Muscle layer of colon (tissue), 2 donors: ENCODE data around the gene C4A.
"Not testable (repeated sequence)": the region's sequence is repeated elsewhere in the genome, so short reads cannot be mapped to it uniquely, and the experiment has no call there.

Experiments
- H3K27ac ChIP-seq: one replicate; pipeline ENCODE4 v1.7.0; 2013; ENCODE audit warnings: low read depth, mild to moderate bottlenecking, low read length, moderate library complexity
- H3K27me3 ChIP-seq, 2 donors: one replicate each; pipeline ENCODE4 v1.7.0; 2013; ENCODE audit warnings: low read length in 2 of 2, mild to moderate bottlenecking in 2 of 2; ENCODE audit not compliant: insufficient read depth in 2 of 2, control insufficient read depth in 1 of 2
- H3K36me3 ChIP-seq: one replicate; pipeline ENCODE4 v1.7.0; 2013; ENCODE audit warnings: mild to moderate bottlenecking, low read length; ENCODE audit not compliant: insufficient read depth
- H3K4me1 ChIP-seq: one replicate; pipeline ENCODE4 v1.7.0; 2013; ENCODE audit warnings: mild to moderate bottlenecking, low read length; ENCODE audit not compliant: insufficient read depth
- H3K4me3 ChIP-seq, 2 donors: one replicate each; pipeline ENCODE4 v1.7.0; 2013; ENCODE audit warnings: low read length in 2 of 2, low read depth in 1 of 2, mild to moderate bottlenecking in 1 of 2, moderate library complexity in 1 of 2
- H3K9ac ChIP-seq: one replicate; pipeline ENCODE4 v1.7.0; 2013; ENCODE audit warnings: low read length
- H3K9me3 ChIP-seq: one replicate; pipeline ENCODE4 v1.7.0; 2013; ENCODE audit warnings: mild to moderate bottlenecking, low read length
- donor health status: abdominal sarcoma.
- donor health status: Adenocarcinoma of cecum.

The C4A gene

GRCh38 chr6:32012941-32013617, 31.2 kb downstream of the C4A start:
- H3K27ac ChIP-seq, H3K36me3 ChIP-seq, H3K27me3 ChIP-seq, H3K9ac ChIP-seq, H3K4me3 ChIP-seq, H3K9me3 ChIP-seq, H3K4me1 ChIP-seq: not testable (repeated sequence)

DNA sequence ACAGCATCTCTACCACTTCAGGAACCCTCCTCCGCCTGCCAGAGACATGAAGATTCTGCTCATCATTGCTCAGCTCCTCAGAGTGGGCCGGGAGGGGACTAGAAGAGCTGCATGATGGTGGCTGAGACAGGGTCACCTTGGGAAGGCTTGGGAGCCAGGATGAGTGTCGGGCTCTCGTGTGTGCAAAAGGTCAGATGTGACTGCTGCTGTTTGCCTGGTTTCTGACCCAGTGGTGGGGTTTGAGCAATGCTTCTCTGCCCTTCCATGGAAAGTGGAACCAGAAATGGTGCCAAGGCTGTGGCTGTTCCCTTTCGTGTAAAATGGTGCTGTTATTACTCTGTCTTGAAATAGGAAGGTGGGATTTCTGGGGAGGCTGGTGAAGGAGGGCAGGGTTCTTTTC, 31.9 kb downstream of the C4A start:
- H3K4me1 ChIP-seq, H3K27ac ChIP-seq, H3K4me3 ChIP-seq, H3K9me3 ChIP-seq, H3K27me3 ChIP-seq, H3K9ac ChIP-seq, H3K36me3 ChIP-seq: not testable (repeated sequence)

GRCh38 chr6:32014547-32014946, 32.7 kb downstream of the C4A start, which contains the start of gene C4B:
Gene C4B, plus strand, starts transcription at chr6:32014795. Its CDS starts 51 bp downstream, at chr6:32014846.
- not testable (repeated sequence) for H3K9ac ChIP-seq, H3K4me3 ChIP-seq, H3K9me3 ChIP-seq, H3K4me1 ChIP-seq, H3K36me3 ChIP-seq, H3K27me3 ChIP-seq, H3K27ac ChIP-seq

- H3K4me3 ChIP-seq, H3K9me3 ChIP-seq, H3K27ac ChIP-seq, H3K36me3 ChIP-seq, H3K4me1 ChIP-seq, H3K9ac ChIP-seq, H3K27me3 ChIP-seq: not testable (repeated sequence)
Observed at GRCh38 chr6:32022100-32022499, 40.2 kb downstream of the C4A start.

- H3K9me3 ChIP-seq, H3K9ac ChIP-seq, H3K27me3 ChIP-seq, H3K4me1 ChIP-seq, H3K36me3 ChIP-seq, H3K27ac ChIP-seq, H3K4me3 ChIP-seq: not testable (repeated sequence)
Observed at GRCh38 chr6:32028631-32029030, 46.8 kb downstream of the C4A start.

DNA sequence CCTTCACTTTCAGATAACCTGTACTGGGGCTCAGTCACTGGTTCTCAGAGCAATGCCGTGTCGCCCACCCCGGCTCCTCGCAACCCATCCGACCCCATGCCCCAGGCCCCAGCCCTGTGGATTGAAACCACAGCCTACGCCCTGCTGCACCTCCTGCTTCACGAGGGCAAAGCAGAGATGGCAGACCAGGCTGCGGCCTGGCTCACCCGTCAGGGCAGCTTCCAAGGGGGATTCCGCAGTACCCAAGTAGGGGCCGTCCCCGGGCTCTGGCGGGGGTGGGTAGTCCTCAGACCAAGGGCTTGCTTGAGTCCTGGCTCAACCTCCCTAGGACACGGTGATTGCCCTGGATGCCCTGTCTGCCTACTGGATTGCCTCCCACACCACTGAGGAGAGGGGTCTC, 47.7 kb downstream of the C4A start:
- not testable (repeated sequence) for H3K27me3 ChIP-seq, H3K4me1 ChIP-seq, H3K9ac ChIP-seq, H3K27ac ChIP-seq, H3K9me3 ChIP-seq, H3K4me3 ChIP-seq, H3K36me3 ChIP-seq

- not testable (repeated sequence) for H3K9me3 ChIP-seq, H3K27ac ChIP-seq, H3K9ac ChIP-seq, H3K4me1 ChIP-seq, H3K4me3 ChIP-seq, H3K27me3 ChIP-seq, H3K36me3 ChIP-seq
Observed at GRCh38 chr6:32035283-32036013, 53.6 kb downstream of the C4A start.

DNA sequence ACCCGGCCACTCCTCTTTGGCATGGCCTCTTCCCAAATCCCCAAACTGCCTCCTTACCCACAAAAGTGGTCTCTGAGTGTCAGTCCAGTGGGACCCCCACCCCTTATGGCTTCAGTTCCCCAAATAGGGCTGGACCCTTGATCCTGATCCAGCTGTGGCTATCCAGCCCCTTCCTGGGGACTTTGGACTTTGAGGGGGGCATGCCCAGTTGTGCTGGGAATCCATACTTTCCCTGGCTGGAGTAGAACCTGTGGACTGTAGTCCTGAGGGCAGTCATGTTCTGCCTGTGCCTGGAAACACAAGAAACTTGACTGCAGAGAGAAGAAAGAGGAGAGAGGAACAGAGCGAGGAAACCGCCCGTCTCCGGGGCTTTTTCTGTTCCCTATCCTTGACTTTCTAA, 55.3 kb downstream of the C4A start:
- not testable (repeated sequence) for H3K36me3 ChIP-seq, H3K9ac ChIP-seq, H3K9me3 ChIP-seq, H3K27me3 ChIP-seq, H3K4me1 ChIP-seq, H3K4me3 ChIP-seq, H3K27ac ChIP-seq

DNA sequence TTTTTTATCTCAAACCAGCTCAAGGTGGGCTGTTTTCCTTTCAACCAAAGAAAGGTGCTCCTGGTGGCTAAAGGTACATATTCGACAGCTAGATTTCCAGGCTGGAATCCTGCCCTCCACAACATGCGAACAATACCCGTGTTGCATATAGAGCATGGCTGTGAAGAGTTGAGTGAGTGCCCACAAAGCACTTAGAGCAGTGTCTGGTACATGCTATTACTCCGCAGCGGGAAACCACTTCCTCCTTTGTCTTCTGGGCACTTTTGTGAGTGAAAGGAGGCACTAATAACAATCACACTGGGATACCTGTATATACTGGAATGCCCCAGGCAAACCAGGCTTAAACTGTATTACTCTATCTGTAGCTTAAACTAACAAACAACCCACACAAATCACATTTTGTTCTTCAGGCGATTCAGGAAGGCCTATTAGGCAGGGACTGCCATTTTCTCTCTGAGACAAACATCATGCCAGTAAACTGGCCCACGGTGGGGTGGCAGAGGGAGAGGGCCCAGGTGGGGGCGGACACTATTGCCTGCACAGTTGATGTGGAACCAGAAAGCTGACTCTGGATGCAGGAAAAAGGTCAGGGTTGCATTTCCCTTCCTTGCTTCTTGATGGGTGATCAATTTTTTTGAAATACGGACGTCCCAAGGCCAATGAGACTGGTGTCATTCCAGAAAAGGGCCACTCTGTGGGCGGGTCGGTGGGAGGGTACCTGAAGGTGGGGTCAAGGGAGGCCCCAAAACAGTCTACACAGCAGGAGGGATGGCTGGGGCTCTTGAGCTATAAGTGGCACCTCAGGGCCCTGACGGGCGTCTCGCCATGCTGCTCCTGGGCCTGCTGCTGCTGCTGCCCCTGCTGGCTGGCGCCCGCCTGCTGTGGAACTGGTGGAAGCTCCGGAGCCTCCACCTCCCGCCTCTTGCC, 56.0 kb downstream of the C4A start, which contains the start of gene CYP21A2:
Gene CYP21A2 (plus strand): TSS at position 818 of the 927 bp plus-strand sequence. CDS start 8 bp downstream, at position 826.
- H3K36me3 ChIP-seq, H3K27ac ChIP-seq, H3K9me3 ChIP-seq, H3K9ac ChIP-seq, H3K4me3 ChIP-seq, H3K27me3 ChIP-seq, H3K4me1 ChIP-seq: not testable (repeated sequence)

DNA sequence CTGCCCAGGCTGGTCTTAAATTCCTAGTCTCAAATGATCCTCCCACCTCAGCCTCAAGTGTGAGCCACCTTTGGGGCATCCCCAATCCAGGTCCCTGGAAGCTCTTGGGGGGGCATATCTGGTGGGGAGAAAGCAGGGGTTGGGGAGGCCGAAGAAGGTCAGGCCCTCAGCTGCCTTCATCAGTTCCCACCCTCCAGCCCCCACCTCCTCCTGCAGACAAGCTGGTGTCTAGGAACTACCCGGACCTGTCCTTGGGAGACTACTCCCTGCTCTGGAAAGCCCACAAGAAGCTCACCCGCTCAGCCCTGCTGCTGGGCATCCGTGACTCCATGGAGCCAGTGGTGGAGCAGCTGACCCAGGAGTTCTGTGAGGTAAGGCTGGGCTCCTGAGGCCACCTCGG, 57.0 kb downstream of the C4A start:
- not testable (repeated sequence) for H3K36me3 ChIP-seq, H3K27me3 ChIP-seq, H3K4me1 ChIP-seq, H3K9me3 ChIP-seq, H3K9ac ChIP-seq, H3K4me3 ChIP-seq, H3K27ac ChIP-seq

- not testable (repeated sequence) for H3K36me3 ChIP-seq, H3K9me3 ChIP-seq, H3K9ac ChIP-seq, H3K27me3 ChIP-seq, H3K4me1 ChIP-seq, H3K27ac ChIP-seq, H3K4me3 ChIP-seq
Observed at GRCh38 chr6:32039321-32040274, 57.7 kb downstream of the C4A start.
